Measurements from ENCODE around the gene GRIA4. TPM values are rescaled to one million over a fixed set of nuclear protein-coding genes. Genes with fewer than 3 reads are reported as not detected.

GRIA4 gene
- total RNA-seq = not detected

DNA sequence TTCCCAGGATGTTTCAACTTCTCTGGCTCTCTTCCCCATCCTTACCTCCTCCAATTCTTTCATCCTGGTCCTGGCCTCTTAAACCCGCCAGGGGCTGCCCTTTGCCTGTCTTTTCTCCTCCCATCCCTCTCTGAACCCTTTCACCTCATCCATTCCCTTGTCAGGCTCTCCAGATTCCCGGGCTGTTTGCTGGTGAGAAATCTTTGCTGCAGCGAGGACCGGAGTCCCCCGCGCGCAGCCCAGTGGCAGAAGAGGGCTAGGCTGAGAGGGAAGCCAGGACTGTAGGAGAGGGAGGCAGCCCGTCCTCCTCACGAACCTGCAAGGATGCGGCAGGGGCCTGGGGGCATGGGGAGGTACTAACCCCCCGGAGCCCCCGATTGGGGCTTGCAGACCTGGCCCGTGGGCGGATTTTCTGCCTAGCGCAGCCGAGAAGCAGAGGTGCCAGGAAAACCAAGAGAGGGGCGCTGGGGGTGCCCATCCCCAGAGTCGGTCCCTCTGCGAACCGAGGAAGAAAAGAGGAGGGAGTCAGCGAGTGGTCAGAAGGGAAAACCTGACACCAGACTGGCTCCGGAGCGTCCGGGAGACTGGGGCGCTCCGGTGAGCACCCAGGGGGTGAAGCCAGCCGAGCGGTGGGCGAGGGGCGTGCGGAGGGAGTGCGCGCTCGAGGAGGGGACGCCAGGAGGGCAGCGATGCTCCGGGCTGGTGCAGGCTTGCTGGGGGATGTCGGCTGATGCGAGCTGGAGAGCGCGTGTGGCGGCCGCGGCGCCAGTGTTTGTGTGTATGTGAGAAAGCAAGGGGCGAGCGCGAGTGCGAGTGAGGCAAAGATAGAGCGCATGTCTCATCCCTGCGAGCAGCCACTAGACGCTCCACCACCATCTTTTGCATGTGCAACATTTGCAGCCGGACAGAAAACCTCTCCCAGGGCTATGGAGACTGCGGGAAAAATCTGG lies at the start of gene GRIA4:
Gene GRIA4, plus strand, starts transcription at position 242 of the 950 bp plus-strand sequence. CDS start 925 bp downstream, outside the sequence.
- H3K9me3 Mint-ChIP-seq = peaks cover 5% of the 10 kb centered on the region
- DNase-seq (ENCODE audit: low spot score) = peak; percentile 54
- peak in 1 of 2 donors; percentile 43 for ATAC-seq

DNA sequence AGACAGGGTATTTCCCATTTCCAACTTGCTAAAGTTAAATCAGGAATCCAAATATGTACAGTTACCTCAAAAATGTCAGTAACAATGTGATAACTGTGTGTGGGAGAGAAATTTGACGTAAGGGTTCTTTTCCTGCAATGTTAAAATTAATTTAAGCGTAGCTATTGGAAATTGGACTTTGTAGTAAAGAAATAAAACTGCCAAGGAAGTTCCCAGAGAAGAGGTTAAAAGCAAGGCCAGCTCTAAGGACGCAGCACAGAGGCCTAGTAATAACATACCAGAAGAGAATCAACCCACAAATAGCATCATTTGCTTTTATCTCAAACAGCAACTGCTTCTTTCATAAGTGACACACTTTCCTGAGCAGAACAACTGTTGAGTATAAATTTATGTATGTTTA lies 36.8 kb upstream of the GRIA4 start:
- H3K27me3 Mint-ChIP-seq = no peaks in the 10 kb centered on the region
- ATAC-seq (no peak), DNase-seq (ENCODE audit: low spot score) (no peak)
- H3K27ac Mint-ChIP-seq = no peak overlapping the region
- H3K9me3 Mint-ChIP-seq = no peaks in the 10 kb centered on the region
- H3K4me1 Mint-ChIP-seq (ENCODE audit: low read depth in 2 of 2) = no peaks in the 10 kb centered on the region
- H3K36me3 Mint-ChIP-seq = no peaks in the 10 kb centered on the region
- no peak overlapping the region for H3K4me3 Mint-ChIP-seq

More for the DNA sequence above, at the start of gene GRIA4:
- Mint-ChIP-seq H3K4me3 (peak within 1 kb of the TSS; percentile 19), H3K4me1 (ENCODE audit: low read depth in 2 of 2) (no peaks in the 10 kb centered on the region), H3K27ac (no peak within 1 kb of the TSS), H3K36me3 (peaks cover 6% of the 10 kb centered on the region), H3K27me3 (peaks cover 16 to 18% of the 10 kb centered on the region in 2 donors)

DNA sequence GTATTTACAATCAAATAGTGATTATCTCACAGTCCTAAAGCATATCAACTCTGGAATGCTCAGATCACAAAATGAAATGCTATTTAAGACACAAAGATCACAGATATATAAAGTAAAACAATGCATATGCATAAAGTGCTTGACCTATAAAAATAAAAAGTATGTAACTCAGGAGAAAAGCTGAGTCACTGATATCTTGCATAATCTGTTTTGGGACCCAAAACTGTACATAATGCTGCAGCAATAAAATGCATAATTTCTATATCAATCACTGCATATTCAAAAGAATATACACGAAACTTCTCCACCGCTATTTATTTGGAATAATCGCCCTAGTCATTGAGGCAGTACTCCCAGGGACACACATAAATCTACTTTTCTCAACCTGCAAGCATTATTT lies 34.9 kb upstream of the GRIA4 start:
- H3K27ac Mint-ChIP-seq = no peak overlapping the region
- H3K9me3 Mint-ChIP-seq = no peaks in the 10 kb centered on the region
- H3K4me1 Mint-ChIP-seq (ENCODE audit: low read depth in 2 of 2) = no peaks in the 10 kb centered on the region
- H3K4me3 Mint-ChIP-seq = no peak overlapping the region
- H3K36me3 Mint-ChIP-seq = no peaks in the 10 kb centered on the region
- ATAC-seq (no peak), DNase-seq (ENCODE audit: low spot score) (no peak)
- H3K27me3 Mint-ChIP-seq = no peaks in the 10 kb centered on the region

DNA sequence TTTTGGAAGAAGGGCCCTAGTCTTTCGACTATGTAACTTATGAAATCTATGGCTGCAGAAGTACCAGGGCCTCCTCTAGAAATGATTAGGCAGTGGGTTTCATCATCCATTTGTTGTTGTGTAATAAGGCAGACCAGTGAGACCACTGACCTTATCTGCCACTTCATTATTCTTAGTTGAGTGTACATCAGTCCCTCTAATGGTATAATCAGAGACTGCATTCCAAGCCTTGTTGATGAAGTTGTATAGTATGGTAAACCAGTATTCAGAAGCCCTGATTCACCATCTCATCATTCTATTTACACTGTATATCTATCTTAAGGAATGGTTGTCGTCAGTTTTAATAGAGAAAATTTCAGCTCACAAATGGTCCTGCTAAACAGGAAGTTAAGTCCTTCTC lies 32.2 kb upstream of the GRIA4 start:
- H3K9me3 Mint-ChIP-seq = no peaks in the 10 kb centered on the region
- no peak overlapping the region for H3K27ac Mint-ChIP-seq
- no peaks in the 10 kb centered on the region for H3K36me3 Mint-ChIP-seq
- no peaks in the 10 kb centered on the region for H3K27me3 Mint-ChIP-seq
- no peak overlapping the region for H3K4me3 Mint-ChIP-seq
- ATAC-seq = no peak
- no peaks in the 10 kb centered on the region for H3K4me1 Mint-ChIP-seq (ENCODE audit: low read depth in 2 of 2)
- no peak for DNase-seq (ENCODE audit: low spot score)

DNA sequence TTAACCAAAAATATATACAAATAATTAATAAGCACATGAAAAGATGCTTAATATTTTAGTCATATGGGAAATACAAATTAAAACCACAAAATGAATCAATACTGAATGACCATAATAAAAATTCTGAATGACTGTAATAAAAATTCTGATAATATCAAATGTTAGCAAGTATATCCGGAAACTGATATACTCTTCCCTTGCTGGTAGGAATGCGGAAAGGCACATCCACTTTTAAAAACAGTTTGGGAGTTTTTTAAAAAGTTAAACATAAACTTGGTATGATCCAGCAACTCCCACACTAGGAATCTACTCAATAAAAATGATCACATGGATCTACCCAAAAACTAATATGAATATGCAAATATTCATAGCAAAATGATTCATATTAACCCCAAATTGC lies 30.8 kb upstream of the GRIA4 start:
- H3K4me1 Mint-ChIP-seq (ENCODE audit: low read depth in 2 of 2) = no peaks in the 10 kb centered on the region
- no peak for DNase-seq (ENCODE audit: low spot score)
- ATAC-seq = no peak
- no peaks in the 10 kb centered on the region for H3K27me3 Mint-ChIP-seq
- H3K9me3 Mint-ChIP-seq = no peaks in the 10 kb centered on the region
- no peak overlapping the region for H3K4me3 Mint-ChIP-seq
- H3K36me3 Mint-ChIP-seq = no peaks in the 10 kb centered on the region
- H3K27ac Mint-ChIP-seq = no peak overlapping the region

DNA sequence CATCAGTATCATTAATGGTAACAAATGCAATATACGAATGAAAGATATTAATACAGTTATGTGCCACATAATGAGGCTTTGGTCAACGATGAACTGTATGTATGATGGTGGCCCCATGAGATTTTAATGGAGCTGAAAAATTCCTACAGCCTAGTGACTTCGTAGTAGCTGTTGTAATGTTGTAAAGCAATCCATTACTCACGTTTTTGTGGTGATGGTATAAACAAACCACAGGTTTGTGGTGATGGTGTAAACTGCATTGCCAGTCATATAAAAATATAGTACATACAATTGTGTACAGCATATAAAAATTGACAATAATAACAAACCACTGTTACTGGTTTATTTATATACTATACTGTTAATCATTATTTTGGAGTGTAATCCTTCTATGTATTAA lies 27.4 kb upstream of the GRIA4 start:
- no peaks in the 10 kb centered on the region for H3K4me1 Mint-ChIP-seq (ENCODE audit: low read depth in 2 of 2)
- H3K27me3 Mint-ChIP-seq = no peaks in the 10 kb centered on the region

DNA sequence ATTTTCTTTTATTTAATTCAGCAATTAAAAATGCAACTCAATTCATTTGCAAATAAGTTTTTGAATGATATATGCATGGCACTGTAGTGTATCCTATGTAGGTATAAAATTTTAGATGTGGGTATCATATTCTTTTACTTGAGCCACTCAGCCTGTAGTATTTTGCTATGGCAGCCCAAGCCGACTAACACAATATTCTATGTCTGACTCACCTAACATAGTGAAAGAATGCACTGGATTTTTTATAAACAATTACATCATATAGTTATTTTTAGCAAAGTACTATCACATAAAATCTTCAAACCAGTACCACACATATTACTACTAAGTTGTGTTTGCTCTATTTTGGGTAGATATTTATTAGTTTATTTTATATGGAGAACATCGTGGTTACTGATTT lies 21.9 kb upstream of the GRIA4 start:
- peaks cover 7% of the 10 kb centered on the region for H3K9me3 Mint-ChIP-seq
- no peaks in the 10 kb centered on the region for H3K4me1 Mint-ChIP-seq (ENCODE audit: low read depth in 2 of 2)
- DNase-seq (ENCODE audit: low spot score) = no peak
- no peaks in the 10 kb centered on the region for H3K27me3 Mint-ChIP-seq
- H3K27ac Mint-ChIP-seq = no peak overlapping the region
- no peak overlapping the region for H3K4me3 Mint-ChIP-seq
- no peaks in the 10 kb centered on the region for H3K36me3 Mint-ChIP-seq
- ATAC-seq = no peak

More for the DNA sequence above, 27.4 kb upstream of the GRIA4 start:
- Mint-ChIP-seq H3K9me3 (peaks cover 7% of the 10 kb centered on the region), H3K27ac (no peak overlapping the region), H3K36me3 (no peaks in the 10 kb centered on the region), H3K4me3 (no peak overlapping the region)
- ATAC-seq = no peak
- no peak for DNase-seq (ENCODE audit: low spot score)

DNA sequence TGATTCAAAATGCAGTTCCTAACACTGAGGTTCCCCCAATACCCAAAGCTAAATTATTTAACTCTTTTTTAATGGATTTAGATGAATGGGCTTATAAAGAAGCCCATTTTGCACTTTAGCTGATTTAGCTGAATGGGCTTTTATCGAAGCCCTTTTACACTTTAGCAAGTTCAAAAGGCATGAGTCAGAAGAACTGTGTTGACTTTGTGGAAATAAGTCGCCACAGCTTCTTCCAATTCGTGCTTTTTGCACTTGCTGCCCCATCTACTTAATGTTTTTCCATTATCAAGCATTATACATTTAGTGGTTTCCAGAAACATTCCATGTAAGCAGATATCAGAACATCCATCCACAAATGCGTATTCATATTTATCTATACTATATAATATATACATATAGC lies 20.5 kb upstream of the GRIA4 start:
- Mint-ChIP-seq H3K27ac (no peak overlapping the region), H3K4me3 (no peak overlapping the region), H3K27me3 (no peaks in the 10 kb centered on the region), H3K9me3 (peaks cover 11% of the 10 kb centered on the region), H3K4me1 (ENCODE audit: low read depth in 2 of 2) (no peaks in the 10 kb centered on the region), H3K36me3 (no peaks in the 10 kb centered on the region)
- no peak for DNase-seq (ENCODE audit: low spot score)
- ATAC-seq = no peak

DNA sequence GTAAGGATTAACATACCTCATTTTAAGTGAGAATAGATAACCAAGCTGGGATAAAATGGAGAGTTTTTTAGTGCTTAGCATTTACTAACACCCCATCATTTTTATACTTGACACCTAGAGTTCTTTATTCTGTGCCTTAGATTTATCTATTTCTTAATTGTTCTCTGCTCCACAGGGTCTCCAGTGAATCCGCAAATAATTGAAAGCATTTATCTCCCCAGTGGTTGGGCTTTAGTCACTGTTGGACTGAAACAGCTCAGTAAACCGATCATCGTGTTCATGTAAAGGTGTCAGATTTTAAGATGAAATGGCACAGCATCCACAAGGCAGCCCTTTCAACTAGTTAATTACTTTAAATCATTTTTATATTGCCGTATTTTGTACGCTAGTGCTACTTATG lies 17.8 kb upstream of the GRIA4 start:
- Mint-ChIP-seq H3K36me3 (no peaks in the 10 kb centered on the region), H3K27me3 (no peaks in the 10 kb centered on the region)

DNA sequence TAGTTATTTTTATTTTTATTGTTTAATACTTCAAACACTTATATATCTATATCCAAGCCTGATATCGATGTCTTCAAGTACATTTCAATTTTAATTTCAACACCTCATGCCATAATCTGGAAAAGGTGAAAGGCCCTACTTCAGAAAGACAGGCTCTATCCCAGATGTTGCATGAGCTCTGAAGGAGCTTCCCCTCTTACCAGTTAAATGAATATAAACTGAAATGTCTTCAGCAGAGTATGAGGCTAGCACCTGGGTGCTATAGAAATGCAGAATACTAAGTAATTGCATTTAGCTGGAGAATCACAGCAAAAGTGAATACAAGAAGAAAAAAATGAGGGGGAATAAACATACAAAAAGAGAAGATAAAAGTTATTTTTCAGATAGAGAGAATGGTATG lies 11.5 kb upstream of the GRIA4 start:
- Mint-ChIP-seq H3K4me3 (no peak overlapping the region), H3K9me3 (peaks cover 9% of the 10 kb centered on the region), H3K27ac (no peak overlapping the region), H3K36me3 (no peaks in the 10 kb centered on the region), H3K4me1 (ENCODE audit: low read depth in 2 of 2) (no peaks in the 10 kb centered on the region), H3K27me3 (no peaks in the 10 kb centered on the region)
- ATAC-seq (no peak), DNase-seq (ENCODE audit: low spot score) (no peak)

More for the DNA sequence above, 17.8 kb upstream of the GRIA4 start:
- H3K4me3 Mint-ChIP-seq = no peak overlapping the region
- DNase-seq (ENCODE audit: low spot score) = no peak
- peaks cover 5% of the 10 kb centered on the region for H3K9me3 Mint-ChIP-seq
- no peak overlapping the region for H3K27ac Mint-ChIP-seq
- no peaks in the 10 kb centered on the region for H3K4me1 Mint-ChIP-seq (ENCODE audit: low read depth in 2 of 2)
- ATAC-seq = no peak

DNA sequence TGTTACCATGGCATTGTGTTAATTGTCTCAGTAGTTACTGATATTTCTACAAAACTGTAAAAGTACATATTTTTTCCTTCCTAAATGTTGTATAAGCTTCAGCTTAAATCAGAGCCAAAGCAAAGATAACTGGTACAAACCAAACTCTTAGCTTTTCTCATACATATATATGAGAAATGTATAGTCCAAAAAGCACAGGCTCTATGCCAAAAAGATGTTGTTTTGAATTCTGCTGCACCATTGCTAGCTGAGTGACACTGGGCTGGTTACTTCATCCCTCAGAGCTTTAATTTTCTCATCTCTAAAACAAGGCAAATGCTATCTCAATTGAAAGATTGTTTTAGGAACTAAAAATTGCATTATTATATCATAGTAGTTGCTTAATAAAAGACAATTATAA lies 6.7 kb upstream of the GRIA4 start:
- no peak for ATAC-seq
- Mint-ChIP-seq H3K27me3 (no peaks in the 10 kb centered on the region), H3K4me3 (no peak overlapping the region), H3K36me3 (no peaks in the 10 kb centered on the region), H3K4me1 (ENCODE audit: low read depth in 2 of 2) (no peaks in the 10 kb centered on the region), H3K9me3 (peaks cover 10% of the 10 kb centered on the region), H3K27ac (no peak overlapping the region)
- no peak for DNase-seq (ENCODE audit: low spot score)

DNA sequence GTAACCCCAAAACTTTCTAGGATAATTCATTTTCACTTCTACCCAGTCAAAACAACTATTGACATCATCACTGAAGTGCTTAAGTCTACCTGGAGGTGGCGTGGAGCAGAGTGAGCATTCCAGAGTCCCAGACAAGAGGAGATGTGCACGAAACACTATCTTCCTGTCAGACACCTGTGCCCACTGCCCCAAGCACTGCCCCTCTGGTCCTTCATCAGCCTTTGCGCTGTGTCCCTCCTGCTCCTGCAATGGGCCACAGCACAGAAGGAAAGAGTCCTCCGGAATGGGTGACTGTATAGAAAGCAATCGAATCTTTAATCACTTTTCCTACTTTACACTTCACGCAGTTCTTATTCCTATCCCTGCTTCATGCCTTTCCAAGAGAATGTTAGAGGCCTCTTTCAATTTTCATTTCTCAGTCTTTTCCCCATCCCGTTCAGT lies 512 bp upstream of the GRIA4 start:
- no peak overlapping the region for H3K27ac Mint-ChIP-seq
- peaks cover 6% of the 10 kb centered on the region for H3K36me3 Mint-ChIP-seq
- no peaks in the 10 kb centered on the region for H3K4me1 Mint-ChIP-seq (ENCODE audit: low read depth in 2 of 2)
- H3K4me3 Mint-ChIP-seq = no peak overlapping the region
- ATAC-seq (no peak), DNase-seq (ENCODE audit: low spot score) (no peak)
- H3K9me3 Mint-ChIP-seq = peaks cover 9% of the 10 kb centered on the region
- H3K27me3 Mint-ChIP-seq = peaks cover 16 to 18% of the 10 kb centered on the region in 2 donors

DNA sequence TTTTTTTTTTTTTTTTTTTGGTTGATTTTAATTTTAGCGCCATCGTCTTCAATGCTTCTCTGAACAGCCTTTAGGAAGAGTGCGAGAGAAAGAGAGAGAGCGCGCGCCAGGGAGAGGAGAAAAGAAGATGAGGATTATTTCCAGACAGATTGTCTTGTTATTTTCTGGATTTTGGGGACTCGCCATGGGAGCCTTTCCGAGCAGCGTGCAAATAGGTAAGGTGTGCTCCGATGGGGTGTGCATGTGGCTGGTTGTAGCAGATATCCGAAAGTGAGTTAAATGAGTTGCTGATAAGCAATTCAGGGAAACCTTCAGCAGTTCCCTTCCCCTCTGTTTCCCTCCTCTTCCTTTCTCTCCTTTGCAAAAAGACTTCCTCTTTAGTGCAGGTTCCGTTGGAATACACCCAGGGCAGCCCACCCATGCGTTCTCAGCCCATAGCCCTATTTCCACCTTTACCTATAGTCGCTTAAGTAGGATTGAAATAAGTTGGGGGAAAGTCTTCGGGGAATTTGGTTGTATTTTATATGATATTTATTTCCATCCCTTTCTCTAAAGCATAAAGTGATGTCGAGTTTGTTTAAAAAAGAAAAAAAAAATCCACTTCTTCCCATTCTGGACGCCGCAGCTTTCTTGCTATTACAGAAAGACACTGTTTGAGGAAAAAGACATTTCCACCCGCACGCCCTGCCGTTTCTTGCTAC lies 1.1 kb downstream of the GRIA4 start:
- Mint-ChIP-seq H3K36me3 (peaks cover 6% of the 10 kb centered on the region), H3K9me3 (no peaks in the 10 kb centered on the region), H3K27ac (no peak overlapping the region), H3K4me3 (no peak overlapping the region), H3K27me3 (peaks cover 16 to 18% of the 10 kb centered on the region in 2 donors), H3K4me1 (ENCODE audit: low read depth in 2 of 2) (no peaks in the 10 kb centered on the region)
- DNase-seq (ENCODE audit: low spot score) (no peak), ATAC-seq (no peak)

All from natural killer cell treated with Interleukin-12 subunit alpha and Interleukin-12 subunit beta and Interleukin-15 and Interleukin-18, amount 100 ng/mL, for 72 hours (primary cell).